Stimulated activated CD8-positive, alpha-beta memory T cell treated with anti-CD3 and anti-CD28 coated beads, Interleukin-15, amount 100 ng/mL, for 1 hour (primary cell): ENCODE results near the gene DCT.
"Not testable (repeated sequence)": the region's sequence is repeated elsewhere in the genome, so short reads cannot be mapped to it uniquely, and the experiment has no call there.

Experiments used
- DNase-seq: peaks from one replicate; pipeline ENCODE4 v3.0.0-alpha.2; 2020; ENCODE audit warnings: low read depth

The DCT gene

DNA sequence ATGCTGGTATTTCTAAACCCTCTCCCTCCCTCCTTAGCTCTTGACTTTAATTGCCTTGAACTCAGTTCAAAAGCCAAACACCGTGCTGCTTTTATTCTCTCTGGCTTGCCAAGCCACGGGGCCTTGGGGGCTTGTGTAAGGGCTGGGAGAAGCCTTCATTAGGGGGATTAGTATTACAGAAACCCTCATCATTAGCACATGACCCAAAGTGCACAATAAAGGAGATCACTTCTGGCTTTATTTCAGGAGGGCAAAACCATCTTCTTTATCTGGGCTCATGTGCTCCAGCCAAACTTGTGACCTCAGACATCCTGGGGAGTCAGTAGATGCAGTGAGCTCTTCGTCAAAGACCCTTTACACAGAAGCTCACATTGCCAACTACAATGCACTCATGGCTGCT is at the start of gene DCT:
Gene DCT (minus strand): TSS at position 67 of the 400 bp plus-strand sequence. CDS start 427 bp downstream, outside the sequence.
- no peak for DNase-seq

DNA sequence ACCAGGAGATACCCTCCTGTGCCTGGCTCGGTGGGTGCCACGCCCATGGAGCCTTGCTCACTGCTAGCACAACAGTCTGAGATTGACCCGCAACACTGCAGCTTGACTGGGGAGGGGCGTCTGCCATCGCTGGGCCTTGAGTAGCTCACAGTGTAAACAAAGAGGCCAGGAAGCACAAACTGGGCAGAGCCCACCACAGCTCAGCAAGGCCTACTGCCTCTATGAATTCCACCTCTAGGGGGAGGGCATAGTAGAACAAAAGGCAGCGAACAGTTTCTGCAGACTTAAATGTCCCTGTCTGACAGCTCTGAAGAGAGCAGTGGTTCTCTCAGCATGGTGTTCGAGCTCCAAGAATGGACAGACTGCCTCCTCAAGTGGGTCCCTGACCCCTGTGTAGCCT is 47.5 kb upstream of the DCT start:
- DNase-seq, result not testable (repeated sequence)

DNA sequence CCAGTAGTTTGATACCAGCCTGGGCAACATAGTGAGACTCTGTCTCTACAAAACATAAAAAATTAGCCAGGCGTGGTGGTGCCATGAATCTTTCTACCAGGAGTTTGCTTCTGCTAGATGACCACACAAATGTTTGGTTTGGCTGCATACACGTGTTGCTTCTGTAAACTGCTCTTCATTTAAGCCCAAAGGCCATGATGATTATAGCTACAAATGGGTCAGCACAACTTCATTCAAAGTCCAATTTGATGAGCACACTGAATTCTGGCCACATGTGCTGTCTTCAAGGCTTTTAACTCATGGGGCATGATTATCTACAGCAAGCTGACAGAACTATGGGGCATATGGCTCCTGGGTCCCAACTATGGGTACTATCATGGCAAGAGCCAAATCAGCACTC is 46.3 kb upstream of the DCT start:
- DNase-seq, result no peak

DNA sequence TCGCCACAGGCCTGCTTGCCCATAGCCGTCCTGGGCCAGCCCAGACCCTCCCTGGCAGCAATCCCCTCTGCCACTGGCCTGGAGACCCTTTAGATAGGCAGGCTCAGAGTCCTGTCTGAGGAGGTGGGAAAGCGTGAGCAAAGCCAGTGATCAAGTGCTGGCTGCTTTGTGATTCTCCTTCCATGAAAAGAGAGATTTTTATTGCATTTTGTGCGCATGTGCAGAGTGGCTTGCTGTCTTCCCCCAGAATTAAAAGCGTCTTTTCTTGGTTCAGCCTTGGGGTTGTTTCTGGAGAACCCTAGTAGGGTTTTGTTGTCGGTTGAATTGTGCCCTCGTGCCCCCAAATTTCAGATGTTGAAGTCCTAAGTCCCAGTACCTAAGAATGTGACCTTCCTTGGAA is 44.9 kb upstream of the DCT start:
- no peak for DNase-seq

DNA sequence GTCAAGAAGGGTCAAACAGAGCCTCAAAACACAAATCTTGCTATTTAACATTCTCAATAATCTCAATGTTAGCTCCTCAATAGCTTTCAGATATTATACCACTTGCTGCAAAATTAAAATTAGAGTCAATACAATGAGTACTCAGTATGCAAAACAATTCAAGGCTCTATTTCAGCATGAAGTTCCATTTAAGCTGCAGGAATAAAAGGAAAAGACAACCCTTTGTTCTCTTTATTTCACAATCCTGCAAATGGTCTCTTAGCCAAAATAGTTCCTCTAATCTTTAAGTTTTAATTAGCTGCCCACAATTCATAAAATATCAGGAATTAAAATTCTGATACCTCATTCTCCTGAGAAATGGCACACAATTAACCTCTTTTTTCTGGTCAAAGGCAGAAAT is 40.5 kb upstream of the DCT start:
- no peak for DNase-seq

DNA sequence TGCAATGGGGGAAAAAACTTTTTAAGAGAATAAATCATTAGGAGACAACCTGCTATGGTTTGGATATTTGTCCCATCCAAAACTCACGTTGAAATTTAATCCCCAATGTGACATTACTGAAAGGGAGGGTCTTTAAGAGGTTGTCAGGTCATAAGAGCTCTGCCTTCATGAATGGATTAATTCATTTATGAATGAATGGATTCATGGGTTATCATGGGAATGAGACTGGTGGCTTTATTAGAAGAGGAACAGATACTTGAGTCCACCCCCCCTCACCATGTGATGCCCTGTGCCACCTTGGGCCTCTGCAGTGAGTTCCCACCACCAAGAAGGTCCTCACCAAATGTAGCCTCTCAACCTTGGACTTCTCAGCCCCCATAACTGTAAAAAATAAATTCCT is 37.0 kb upstream of the DCT start:
- no peak for DNase-seq

DNA sequence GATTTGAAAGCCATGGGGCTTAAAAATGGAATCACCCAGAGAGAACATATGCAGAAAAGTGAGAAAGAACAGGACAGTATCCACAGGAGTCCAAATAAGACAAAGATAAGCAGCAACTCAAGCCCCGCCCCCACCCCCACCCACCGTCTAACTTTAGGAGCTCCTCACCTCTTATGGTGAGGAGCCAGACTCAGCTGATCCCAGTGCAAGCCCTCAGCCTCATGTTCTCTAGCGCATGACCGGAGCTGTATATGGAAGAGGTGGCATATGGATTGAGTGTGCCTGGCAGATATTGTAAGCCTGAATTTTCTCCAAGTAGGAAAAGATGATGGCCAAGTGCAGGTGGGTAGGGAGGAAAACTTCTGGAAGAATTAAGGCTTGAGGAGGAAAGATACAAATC is 36.4 kb upstream of the DCT start:
- DNase-seq, result no peak

DNA sequence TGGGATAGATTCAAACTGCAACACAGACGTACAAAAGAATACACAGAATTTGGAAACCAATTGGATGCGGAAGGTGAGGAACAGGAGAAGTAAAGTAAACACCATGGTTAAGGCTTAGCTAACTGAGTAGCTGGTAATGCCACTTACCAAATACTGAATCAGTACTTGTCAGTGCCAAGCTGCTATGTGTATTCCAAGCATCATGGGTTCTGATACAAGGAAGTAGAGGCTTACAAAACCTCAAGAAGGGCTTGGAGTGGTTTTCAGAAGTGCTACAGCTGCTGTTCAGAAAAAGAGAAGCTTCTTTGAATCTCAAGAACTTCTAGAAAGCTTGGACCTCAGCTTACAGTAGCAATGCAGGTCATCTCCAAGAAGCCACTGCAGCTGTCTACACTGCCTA is 35.9 kb upstream of the DCT start:
- DNase-seq, result no peak

DNA sequence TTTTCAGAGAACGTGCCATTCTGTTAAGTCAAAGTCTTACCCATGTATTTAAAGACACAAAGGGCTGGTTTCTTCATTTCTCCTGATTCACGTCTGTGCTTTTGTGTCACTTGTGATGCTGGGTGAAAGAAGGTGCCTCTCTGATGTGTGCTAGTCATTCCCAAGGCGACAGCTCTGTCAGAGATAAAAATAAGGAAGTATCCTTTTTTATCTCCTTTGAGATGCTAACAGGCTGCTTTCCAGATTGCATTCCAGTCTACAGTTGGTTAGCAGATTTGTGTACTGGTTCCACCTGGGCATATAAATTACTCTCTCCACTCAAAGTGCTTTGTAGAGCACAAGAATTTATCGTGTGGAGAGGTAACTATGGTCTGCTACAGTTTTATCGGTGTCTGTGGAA is 33.5 kb upstream of the DCT start:
- no peak for DNase-seq

DNA sequence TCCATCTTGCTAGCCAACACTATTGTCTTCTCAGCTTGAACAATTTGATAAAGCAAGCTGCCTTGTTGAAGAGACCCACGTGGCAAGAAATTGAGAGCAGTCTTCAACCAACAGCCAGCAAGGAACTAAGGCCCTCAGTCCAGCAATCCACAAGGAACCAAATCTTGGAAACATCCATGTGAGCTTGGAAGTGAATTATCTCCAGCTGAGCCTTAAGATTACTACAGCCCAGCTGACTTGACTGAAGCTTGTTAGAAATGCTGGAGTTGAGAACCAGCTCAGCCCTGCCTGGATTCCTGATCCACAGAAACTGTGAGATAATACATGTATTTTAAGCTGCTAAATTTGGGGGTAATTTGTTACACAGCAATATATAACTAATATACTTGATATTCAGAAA is 26.2 kb upstream of the DCT start:
- DNase-seq, result no peak

DNA sequence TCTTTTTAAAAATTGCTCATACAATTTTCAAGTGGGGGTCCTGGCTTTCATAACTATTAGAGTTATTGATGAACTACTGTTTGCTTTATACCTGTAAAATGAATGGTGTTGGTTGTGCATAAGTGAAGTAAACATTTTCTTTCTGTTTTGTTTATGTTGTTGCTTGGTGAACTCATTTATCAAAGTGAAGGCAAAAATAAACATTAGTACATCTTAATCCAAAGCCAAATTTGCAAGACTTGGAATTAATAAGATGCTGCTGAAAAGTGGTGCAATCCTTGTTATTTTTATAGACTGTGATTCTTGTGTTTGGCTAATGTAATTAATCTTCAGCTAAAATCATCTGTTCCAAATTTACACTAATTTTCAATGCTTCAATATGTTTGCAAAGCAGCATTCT is 24.4 kb upstream of the DCT start:
- no peak for DNase-seq

DNA sequence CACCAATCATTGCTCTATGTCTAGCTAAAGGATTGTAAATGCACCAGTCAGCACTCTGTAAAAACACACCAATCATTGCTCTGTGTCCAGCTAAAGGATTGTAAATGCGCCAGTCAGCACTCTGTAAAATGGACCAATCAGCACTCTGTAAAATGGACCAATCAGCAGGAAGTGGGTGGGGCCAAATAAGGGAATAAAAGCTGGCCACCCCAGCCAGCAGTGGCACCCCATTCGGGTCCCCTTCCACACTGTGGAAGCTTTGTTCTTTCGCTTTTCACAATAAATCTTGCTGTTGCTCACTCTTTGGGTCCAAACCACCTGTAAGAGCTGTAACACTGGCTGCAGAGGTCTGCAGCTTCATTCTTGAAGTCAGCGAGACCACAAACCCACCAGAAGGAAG is 19.3 kb upstream of the DCT start:
- not testable (repeated sequence) for DNase-seq

DNA sequence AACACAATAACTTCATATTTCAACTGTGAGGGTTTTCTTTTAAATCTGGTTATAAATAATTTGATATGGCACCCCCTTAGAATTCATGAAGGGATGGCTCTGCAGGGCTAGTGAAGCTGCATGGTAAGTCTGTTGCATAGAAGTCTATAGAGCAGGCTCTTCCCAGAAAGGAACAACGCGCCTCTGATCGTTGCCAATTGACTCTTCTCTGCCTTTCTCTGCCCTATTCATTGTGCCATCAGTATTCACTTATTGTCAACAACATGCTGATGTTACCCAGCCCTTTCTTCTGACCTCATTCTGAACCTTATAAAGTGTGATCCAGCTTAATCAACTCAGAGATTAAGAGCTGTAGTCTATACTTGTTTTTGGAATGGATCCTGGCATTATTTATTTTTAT is 16.3 kb upstream of the DCT start:
- no peak for DNase-seq

DNA sequence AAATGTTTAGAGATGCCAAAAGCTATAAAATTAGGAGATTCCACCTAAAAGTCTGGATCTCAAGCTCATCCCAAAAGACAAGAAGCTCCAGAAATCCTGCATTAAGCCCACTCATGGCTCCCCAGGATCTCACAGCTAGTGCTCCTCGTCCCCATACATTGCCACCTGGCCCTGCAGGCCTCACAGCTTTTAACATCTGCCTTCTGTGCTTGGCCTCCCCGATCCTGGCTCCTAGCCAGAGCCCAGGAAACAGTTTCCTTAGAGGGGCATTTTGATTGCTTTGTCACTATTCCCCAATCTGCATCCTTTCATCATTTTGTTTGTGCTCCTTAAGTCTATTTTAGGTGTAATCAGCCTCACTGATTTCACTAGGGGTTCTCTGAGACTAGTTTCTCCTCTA is 14.5 kb upstream of the DCT start:
- no peak for DNase-seq

DNA sequence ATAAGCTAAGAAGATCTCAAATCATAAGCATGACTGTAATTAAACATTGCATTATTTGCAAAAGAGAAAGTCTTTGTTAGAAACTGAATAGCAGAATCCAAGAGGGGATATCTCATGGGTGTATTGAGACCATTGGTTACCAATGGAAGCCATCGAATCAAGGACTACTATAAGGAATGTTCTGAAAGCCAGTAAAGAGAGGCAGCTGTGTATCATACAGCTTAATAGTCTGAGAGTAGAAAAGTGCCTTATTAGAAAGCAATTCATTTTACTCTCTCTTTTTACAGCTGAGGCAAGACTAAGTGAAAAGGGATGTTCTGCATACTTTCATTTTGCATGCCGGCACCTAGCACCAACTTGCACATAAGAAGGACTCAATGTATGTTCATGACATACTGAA is 7.6 kb upstream of the DCT start:
- no peak for DNase-seq

DNA sequence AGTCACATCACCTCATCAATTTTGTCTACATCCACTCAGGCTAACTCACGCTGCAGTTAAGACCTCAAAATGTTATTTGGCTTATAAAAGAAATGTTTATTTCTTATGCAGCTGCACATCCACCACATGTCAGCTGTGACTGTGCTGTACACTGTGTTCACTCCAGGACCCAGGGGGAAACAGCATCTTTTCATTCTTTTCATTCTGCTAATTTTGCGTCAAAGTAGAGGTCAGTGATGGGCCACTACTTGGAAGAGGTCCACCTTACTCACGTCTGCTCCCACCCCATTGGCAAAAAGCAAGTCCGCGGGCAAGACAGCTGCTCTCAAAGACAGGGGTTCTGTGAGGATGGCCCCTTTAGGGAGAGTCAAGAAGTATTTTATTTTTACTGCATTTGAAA is 4.5 kb upstream of the DCT start:
- DNase-seq, result no peak

DNA sequence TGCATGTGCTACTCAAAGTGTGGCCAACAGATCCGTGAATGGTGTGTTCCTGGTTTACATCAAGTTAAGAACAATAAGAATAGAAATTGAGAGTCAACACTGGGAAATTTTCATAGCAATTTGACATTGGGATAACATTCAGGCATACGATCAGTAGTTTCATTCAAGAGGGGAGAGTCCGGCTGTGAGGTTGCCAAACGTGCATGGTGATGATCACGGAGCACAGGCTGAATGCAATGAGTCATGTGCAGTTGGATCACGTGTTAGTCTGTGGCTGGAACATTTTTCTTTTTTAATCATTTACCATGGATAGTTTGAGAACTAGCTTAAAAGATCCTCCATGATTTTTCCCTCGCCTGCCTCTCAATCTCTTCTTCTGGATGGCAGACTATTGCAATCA is 2.5 kb upstream of the DCT start:
- no peak for DNase-seq

DNA sequence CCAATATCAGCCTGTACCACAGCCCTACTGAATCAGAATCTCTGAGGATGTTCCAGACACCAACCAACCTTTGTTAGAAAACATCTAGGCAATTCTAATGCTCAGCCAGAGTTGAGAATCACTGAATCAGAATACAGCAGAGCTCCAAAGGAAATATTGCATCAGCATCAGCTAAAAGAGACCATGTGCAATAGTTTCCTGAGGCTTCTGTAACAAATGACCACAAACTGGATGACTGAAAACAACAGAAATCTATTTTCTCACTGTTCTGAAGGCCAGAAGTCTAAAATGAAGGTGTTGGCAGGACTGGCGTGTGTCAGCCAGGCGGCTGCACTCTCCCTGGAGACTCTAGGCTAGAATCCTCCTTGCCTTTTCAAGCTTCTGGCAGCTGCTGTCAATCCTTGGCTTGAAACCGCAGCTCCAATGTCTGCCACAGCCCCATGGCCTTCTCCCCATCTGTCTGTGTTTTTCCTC is 1.2 kb upstream of the DCT start:
- no peak for DNase-seq

DNA sequence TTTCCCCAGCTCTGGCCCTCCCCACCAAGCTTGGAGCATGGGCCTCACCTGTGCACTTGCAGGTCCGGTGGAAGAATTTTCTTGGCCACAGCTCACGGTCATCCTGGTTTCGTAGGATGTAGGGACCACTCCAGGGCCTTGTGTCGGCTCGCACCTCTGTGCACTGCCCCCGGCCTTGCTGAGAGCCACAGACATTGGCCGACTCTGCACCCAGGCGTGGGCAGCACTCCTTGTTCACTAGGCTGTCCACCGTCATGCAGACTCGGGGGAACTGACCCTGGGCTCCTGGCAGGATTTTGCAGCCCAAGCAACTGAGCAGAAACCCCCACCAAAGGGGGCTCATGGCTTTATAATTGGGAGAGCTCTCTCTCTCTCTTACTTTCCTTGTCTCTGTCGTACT is 569 bp downstream of the DCT start:
- no peak for DNase-seq

DNA sequence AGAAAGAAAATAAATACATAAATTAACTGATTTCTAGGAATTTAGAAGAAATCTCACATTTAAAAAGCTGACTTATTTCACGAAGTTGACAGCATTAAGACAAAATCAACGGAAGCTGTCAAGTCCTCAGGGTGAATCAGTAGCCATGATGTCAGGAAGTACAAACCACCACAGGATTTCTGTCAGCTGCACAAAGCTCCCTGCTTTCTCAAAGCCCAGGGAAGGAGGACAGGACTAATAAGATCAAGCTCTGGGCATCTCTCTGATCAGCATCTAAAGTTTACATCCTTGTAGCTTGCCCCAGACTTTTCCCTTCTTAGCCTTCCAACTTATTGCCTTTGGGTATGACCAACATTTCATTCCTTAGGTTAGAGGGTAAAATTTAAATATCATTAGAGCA is 9.4 kb downstream of the DCT start:
- DNase-seq, result no peak

DNA sequence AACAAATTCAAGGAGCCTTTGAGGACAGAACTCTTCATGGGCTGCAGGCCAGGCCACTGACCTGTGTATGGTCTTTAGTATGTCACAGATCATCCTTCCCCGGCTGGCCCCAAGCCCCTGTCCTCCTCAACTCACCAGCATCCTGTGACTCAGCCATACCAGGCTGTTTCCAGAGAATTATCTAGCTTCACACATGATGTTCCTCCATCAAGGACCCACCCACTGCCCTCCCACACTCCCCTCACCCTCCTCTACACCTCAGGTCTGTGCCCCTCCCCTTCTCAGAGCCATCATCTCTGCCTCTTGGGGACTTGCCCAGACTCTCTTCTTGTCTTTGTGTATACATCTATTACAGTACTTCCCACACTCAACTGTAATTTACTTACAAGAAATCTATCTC is 14.7 kb downstream of the DCT start:
- DNase-seq, result no peak

DNA sequence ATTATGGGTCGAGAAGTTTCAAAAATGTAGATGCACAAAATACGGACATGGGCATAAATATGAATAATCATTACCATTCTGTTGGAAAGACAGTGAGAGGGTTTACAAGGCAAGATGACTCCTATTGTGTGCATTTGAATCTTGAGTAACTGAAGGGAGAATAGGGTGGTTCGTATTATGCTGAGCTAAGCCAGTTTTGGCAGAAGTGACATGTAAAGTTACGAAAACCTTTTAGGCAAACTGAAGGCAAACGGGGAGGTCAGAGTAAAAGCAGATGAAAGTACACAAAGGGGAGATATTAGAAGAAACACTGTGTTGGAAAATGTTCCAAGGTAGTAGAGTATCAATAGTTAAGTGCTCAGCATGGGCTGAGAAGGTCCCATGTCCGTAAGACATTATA is 16.8 kb downstream of the DCT start:
- no peak for DNase-seq

DNA sequence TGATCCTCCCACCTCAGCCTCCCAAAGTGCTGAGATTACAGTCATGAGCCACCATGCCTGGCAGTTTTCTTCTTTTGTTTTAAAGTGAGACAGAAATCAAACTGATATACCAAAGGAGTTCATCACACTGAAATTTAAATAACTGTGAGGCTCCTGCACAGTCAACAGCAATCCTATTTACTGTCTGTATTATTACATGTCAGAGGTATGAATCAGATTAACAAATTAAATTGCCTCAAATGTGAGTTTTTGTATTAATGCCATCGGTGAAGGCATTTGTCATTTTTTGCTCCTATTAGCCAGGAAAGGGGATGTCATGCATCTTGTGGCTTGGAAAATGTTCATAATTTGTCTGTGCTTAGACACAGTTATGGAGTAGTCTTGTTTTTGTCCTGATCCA is 20.4 kb downstream of the DCT start:
- DNase-seq, result no peak

DNA sequence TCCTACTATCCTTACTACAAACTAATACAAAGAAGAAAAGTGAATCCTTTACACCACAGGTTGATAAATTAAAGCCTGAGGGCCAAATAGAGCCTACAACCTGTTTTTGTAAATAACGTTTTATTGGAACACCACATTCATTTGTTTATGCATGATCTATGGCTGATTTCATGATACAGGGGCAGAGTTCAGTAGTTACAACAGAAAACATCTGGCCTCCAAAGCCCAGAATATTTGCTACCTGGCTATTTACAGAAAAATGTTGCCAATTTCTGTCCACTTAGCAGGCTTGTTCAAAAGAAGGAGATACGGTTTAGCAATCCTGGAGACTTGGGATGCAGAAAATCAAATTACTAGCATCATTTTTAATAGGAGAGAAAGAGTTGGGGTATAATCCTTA is 24.1 kb downstream of the DCT start:
- no peak for DNase-seq

DNA sequence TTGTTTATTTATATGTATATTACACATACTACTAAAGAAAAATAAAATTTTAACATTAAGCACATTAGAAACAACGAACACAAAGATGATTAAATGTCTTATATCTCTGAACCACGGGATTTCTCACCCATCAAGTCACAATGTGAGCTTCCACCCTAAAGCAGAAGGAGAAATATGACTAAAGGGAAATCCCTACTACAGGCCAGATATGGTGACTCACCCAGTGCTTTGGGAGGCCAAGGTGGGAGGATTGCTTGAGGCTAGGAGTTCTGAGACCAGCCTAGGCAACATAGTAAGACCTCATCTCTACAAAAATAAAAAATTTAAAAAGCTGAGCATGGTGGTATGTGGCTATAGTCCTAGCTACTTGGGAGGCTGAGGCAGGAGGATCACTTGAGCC is 24.6 kb downstream of the DCT start:
- no peak for DNase-seq
